Nephron (organoid): ENCODE data around the gene FHOD1.

Source experiments
- H3K27ac Mint-ChIP-seq, 3 experiments: 2 replicates each; pipeline ENCODE4 v1.8.0; 2020; ENCODE audit warnings: mixed read lengths in 3 of 3, mild to moderate bottlenecking in 2 of 3, moderate library complexity in 1 of 3
- H3K27me3 Mint-ChIP-seq: 2 replicates; pipeline ENCODE4 v1.8.0; 2021; ENCODE audit warnings: low read depth, mild to moderate bottlenecking, moderate library complexity, mixed read lengths
- H3K36me3 Mint-ChIP-seq: 2 replicates; pipeline ENCODE4 v1.8.0; 2020; ENCODE audit warnings: low read depth, mixed read lengths
- H3K4me1 Mint-ChIP-seq: 2 replicates; pipeline ENCODE4 v1.8.0; 2020; ENCODE audit warnings: mixed read lengths
- H3K4me3 Mint-ChIP-seq, 3 experiments: 2 replicates each; pipeline ENCODE4 v1.8.0; 2020; ENCODE audit warnings: mild to moderate bottlenecking in 3 of 3, mixed read lengths in 3 of 3, moderate library complexity in 2 of 3
- H3K9me3 Mint-ChIP-seq: 2 replicates; pipeline ENCODE4 v1.8.0; 2020; ENCODE audit warnings: mixed read lengths
- CTCF ChIP-seq, 3 experiments: fragments of 200-600 bp; sonication (generic); IDR thresholded peaks; one replicate each; pipeline ENCODE4 v1.5.0; 2021; ENCODE audit warnings: antibody characterized with exemption in 3 of 3; ENCODE audit not compliant: unreplicated experiment in 3 of 3

FHOD1 gene

GRCh38 chr16:67269766-67270165 lies 22.5 kb upstream of the FHOD1 start:
- TF ChIP-seq CTCF (IDR thresholded peaks at IDR 0.05; ENCODE audit: unreplicated experiment in 3 of 3) = no peak
- no peaks in the 10 kb centered on the region for H3K4me1 Mint-ChIP-seq
- H3K36me3 Mint-ChIP-seq = no peaks in the 10 kb centered on the region
- H3K4me3 Mint-ChIP-seq = no peak overlapping the region
- H3K27me3 Mint-ChIP-seq = peaks cover 11% of the 10 kb centered on the region
- H3K9me3 Mint-ChIP-seq = no peaks in the 10 kb centered on the region
- H3K27ac Mint-ChIP-seq = no peak overlapping the region

- peaks cover 20% of the 10 kb centered on the region for H3K27me3 Mint-ChIP-seq
- no peak overlapping the region for H3K4me3 Mint-ChIP-seq
- no peaks in the 10 kb centered on the region for H3K4me1 Mint-ChIP-seq
- no peak for TF ChIP-seq CTCF (IDR thresholded peaks at IDR 0.05; ENCODE audit: unreplicated experiment in 3 of 3)
- no peak overlapping the region for H3K27ac Mint-ChIP-seq
- H3K9me3 Mint-ChIP-seq = no peaks in the 10 kb centered on the region
- no peaks in the 10 kb centered on the region for H3K36me3 Mint-ChIP-seq
Observed at GRCh38 chr16:67268136-67268579, 20.9 kb upstream of the FHOD1 start.

- H3K27ac Mint-ChIP-seq = no peak overlapping the region
Observed at GRCh38 chr16:67265834-67266233, 18.6 kb upstream of the FHOD1 start.

GRCh38 chr16:67264866-67265265 lies 17.6 kb upstream of the FHOD1 start:
- Mint-ChIP-seq H3K4me1 (peaks cover 10% of the 10 kb centered on the region), H3K27ac (no peak overlapping the region), H3K9me3 (no peaks in the 10 kb centered on the region), H3K4me3 (no peak overlapping the region), H3K36me3 (no peaks in the 10 kb centered on the region), H3K27me3 (peaks cover 22% of the 10 kb centered on the region)
- TF ChIP-seq CTCF (IDR thresholded peaks at IDR 0.05; ENCODE audit: unreplicated experiment in 3 of 3) = no peak

More at GRCh38 chr16:67265834-67266233, 18.6 kb upstream of the FHOD1 start:
- no peak for TF ChIP-seq CTCF (IDR thresholded peaks at IDR 0.05; ENCODE audit: unreplicated experiment in 3 of 3)
- Mint-ChIP-seq H3K4me1 (peaks cover 3% of the 10 kb centered on the region), H3K9me3 (no peaks in the 10 kb centered on the region), H3K36me3 (no peaks in the 10 kb centered on the region), H3K4me3 (no peak overlapping the region), H3K27me3 (peaks cover 22% of the 10 kb centered on the region)

GRCh38 chr16:67264277-67264676 lies 17.0 kb upstream of the FHOD1 start:
- Mint-ChIP-seq H3K27ac (no peak overlapping the region), H3K36me3 (no peaks in the 10 kb centered on the region), H3K9me3 (no peaks in the 10 kb centered on the region), H3K27me3 (peaks cover 22% of the 10 kb centered on the region), H3K4me1 (peaks cover 10% of the 10 kb centered on the region), H3K4me3 (no peak overlapping the region)
- no peak for TF ChIP-seq CTCF (IDR thresholded peaks at IDR 0.05; ENCODE audit: unreplicated experiment in 3 of 3)

- H3K36me3 Mint-ChIP-seq = no peaks in the 10 kb centered on the region
- no peaks in the 10 kb centered on the region for H3K9me3 Mint-ChIP-seq
- peaks cover 22% of the 10 kb centered on the region for H3K27me3 Mint-ChIP-seq
- H3K4me1 Mint-ChIP-seq = peaks cover 10% of the 10 kb centered on the region
- TF ChIP-seq CTCF (IDR thresholded peaks at IDR 0.05; ENCODE audit: unreplicated experiment in 3 of 3) = no peak
- no peak overlapping the region for H3K27ac Mint-ChIP-seq
- H3K4me3 Mint-ChIP-seq = no peak overlapping the region
Observed at GRCh38 chr16:67263201-67263600, 15.9 kb upstream of the FHOD1 start.
